Heart right ventricle (tissue), 16 donors: ENCODE measurements around the gene ACER1. TPM values are rescaled to one million over a fixed set of nuclear protein-coding genes. Genes with fewer than 3 reads are reported as not detected.
A peak's percentile ranks its signal among the peaks of the same experiment; 100 is the strongest.
"Not testable (repeated sequence)": the region's sequence is repeated elsewhere in the genome, so short reads cannot be mapped to it uniquely, and the experiment has no call there.

Experiments used
- ATAC-seq, 8 donors: fragments of 200-7000 bp; cut with Tn5 transposase; one replicate each; pipeline ENCODE4 v1.9.1; 2020; ENCODE audit warnings: mild to moderate bottlenecking in 8 of 8, moderate library complexity in 8 of 8, moderate number of reproducible peaks in 1 of 8
- DNase-seq, 2 donors: peaks; one replicate each; pipeline ENCODE4 v3.0.0-alpha.2; 2020
- H3K27ac ChIP-seq, 10 donors: fragments of 200-600 bp; sonication (generic) in 2 of 10; one replicate each; pipeline versions ENCODE4 v1.5.0 to v1.8.0; 2020 to 2022; ENCODE audit warnings: mild to moderate bottlenecking in 3 of 10
- H3K27me3 ChIP-seq, 7 donors: fragments of 200-600 bp; one replicate each; pipeline ENCODE4 v1.8.0; 2021 to 2022; ENCODE audit warnings: mild to moderate bottlenecking in 2 of 7
- H3K36me3 ChIP-seq, 9 donors: fragments of 200-600 bp; sonication (generic) in 1 of 9; one replicate each; pipeline versions ENCODE4 v1.5.0 to v1.8.0; 2020 to 2022; ENCODE audit warnings: mild to moderate bottlenecking in 2 of 9
- H3K4me1 ChIP-seq, 9 donors: fragments of 200-600 bp; sonication (generic) in 1 of 9; one replicate each; pipeline versions ENCODE4 v1.5.0 to v1.8.0; 2020 to 2022; ENCODE audit warnings: mild to moderate bottlenecking in 4 of 9
- H3K4me3 ChIP-seq, 10 donors: fragments of 200-600 bp; sonication (generic) in 2 of 10; one replicate each; pipeline versions ENCODE4 v1.5.0 to v1.8.0; 2020 to 2022; ENCODE audit warnings: mild to moderate bottlenecking in 7 of 10, moderate library complexity in 2 of 10
- H3K9me3 ChIP-seq, 11 donors: fragments of 200-600 bp in 10 of 11; sonication (generic) in 2 of 11; one replicate each; pipeline versions ENCODE4 v1.5.0 to v1.8.0; 2013 to 2022; ENCODE audit warnings: mild to moderate bottlenecking in 2 of 11, control low read depth in 1 of 11, moderate library complexity in 1 of 11
- CTCF ChIP-seq, 9 donors: fragments of 200-600 bp; sonication (generic) in 2 of 9; IDR thresholded peaks; one replicate each; pipeline versions ENCODE4 v1.5.0 to v1.8.0; 2021 to 2022; ENCODE audit warnings: antibody characterized with exemption in 9 of 9, mild to moderate bottlenecking in 5 of 9, moderate library complexity in 1 of 9
- WGBS, 2 donors: extraction: QIAGEN DNeasy Blood & Tissue Kit; methylation state at CpG; one replicate each; pipeline ENCODE4 v1.1.7; 2013; ENCODE audit warnings: inconsistent platforms in 1 of 2; 5-methylcytosine and 5-hydroxymethylcytosine counted together
- intact Hi-C, 10 donors: fragments of 100-400 bp; cut with DNase I; formaldehyde crosslinking; loops; one replicate each; pipeline versions ENCODE4 v1.11.1 to v1.14.2; 2022
- polyA plus RNA-seq, 2 donors: library from polyadenylated mRNA; stranded (reverse); fragments of 200-250 nt; gene quantifications; one replicate each; pipeline ENCODE4 v1.2.3, GENCODE V29; 2013
- total RNA-seq, 10 donors: library from RNA; stranded (reverse); fragmentation: NEBNext Ultra II Directional in 3 of 10; extraction: Animal tissue kit (Norgen Biotek cat#: 25700) in 3 of 10; gene quantifications; one replicate each; pipeline versions ENCODE4 v1.2.1 to v1.2.4, GENCODE V29; 2021 to 2023
- donor health status: Arrhythmogenic right ventricular cardiomyopathy.
- donor health status: ischemic (EF 13 %, LVEDD 7.1; RV severe dilation, severe dysfunction).
- donor health status: healthy with polysubstance abuse.
- donor health status: DM: no; HTN: yes; CAD: no.
- donor health status: DM: no; HTN: no; CAD: no.
- donor health status: ischemic (EF 25% LVEDD 6.9; RV normal size, moderate dysfunction).
- donor health status: ischemic (EF 25% LVEDD 5.7; RV mildly dilated, moderate dysfunction).
- donor health status: healthy.
- donor health status: DM: yes; HTN: yes; CAD: no.
- donor health status: Ischemic cardiomyopathy.
- donor health status: ischemic (EF 35%, LVEDD 5.7; RV mildly dilated, moderate dysfunction).
- donor health status: nonischemic (EF 11% LVEDD 7.7; RV severe dilation, severe dysfunction).
- donor health status: DM: yes; HTN: yes; CAD: no.
- donor health status: PGD.
- donor health status: ischemic (EF 29% LVEDD 5.4; RV normal size, mild dysfunction).
- donor health status: nonischemic (EF 23%, LVEDD 6.1; RV moderate dilation, normal function).

Gene ACER1
- total and polyA plus RNA-seq, 12 donors = not detected

- DNase-seq = peak; percentile 95 to 100
- ATAC-seq = peak; percentile 86 to 94 (median 91)
- intact Hi-C loops = loop anchor here in 4 of 10 donors (1.0 to 10.0 kb wide), 5 partner anchors 11 to 362 kb away; partner anchors contain the start of genes KHSRP (in 3 of the 4), CLPP (in 1 of the 4), GPR108 (in 1 of the 4) and GTF2F1 (in 1 of the 4)
- TF ChIP-seq CTCF (IDR thresholded peaks at IDR 0.05) = peak in 1 of 9 donors; percentile 1
- H3K27me3 ChIP-seq = no peaks in the 10 kb centered on the region
- H3K4me1 ChIP-seq = peaks cover 0 to 26% (median 8%) of the 10 kb centered on the region in 9 donors
- peak within 1 kb of the TSS; percentile 54 to 100 (median 66) for H3K4me3 ChIP-seq
- H3K9me3 ChIP-seq = no peaks in the 10 kb centered on the region
- H3K27ac ChIP-seq = peak within 1 kb of the TSS; percentile 91 to 100 (median 96)
- peaks cover 0 to 35% (median 19%) of the 10 kb centered on the region in 9 donors for H3K36me3 ChIP-seq
- 0 to 1% methylated on average over 40 to 47 of the region's 47 CpGs for WGBS, 2 donors
Observed at GRCh38 chr19:6372594-6373095, 39.2 kb upstream of the ACER1 start, which contains the start of gene ALKBH7. ALKBH7 (plus strand) TSS chr19:6372794; CDS start chr19:6372821, 27 bp downstream.

GRCh38 chr19:6364353-6364752 is 30.9 kb upstream of the ACER1 start:
- Histone ChIP-seq H3K27ac (no peak overlapping the region), H3K4me3 (no peak overlapping the region), H3K9me3 (no peaks in the 10 kb centered on the region), H3K27me3 (no peaks in the 10 kb centered on the region), H3K4me1 (peaks cover 0 to 14% (median 8%) of the 10 kb centered on the region in 9 donors), H3K36me3 (peaks cover 0 to 67% (median 51%) of the 10 kb centered on the region in 9 donors)
- 95 to 98% methylated on average over 21 of the region's 21 CpGs for WGBS, 2 donors
- intact Hi-C loops = loop anchor here in 1 of 10 donors (5.0 kb wide), 1 partner anchor 147 kb away; no protein-coding TSS in a partner anchor
- ATAC-seq (no peak), DNase-seq (no peak)
- TF ChIP-seq CTCF (IDR thresholded peaks at IDR 0.05) = no peak

GRCh38 chr19:6362351-6362801 is 29.0 kb upstream of the ACER1 start:
- intact Hi-C loops = loop anchor here in 1 of 10 donors (5.0 kb wide), 1 partner anchor 145 kb away; no protein-coding TSS in a partner anchor

GRCh38 chr19:6362027-6362350 is 28.6 kb upstream of the ACER1 start:
- ATAC-seq = peak in 4 of 8 donors; percentile 11 to 27 (median 20)
- Histone ChIP-seq H3K27ac (peak overlapping the region; percentile 53 to 95 (median 92)), H3K36me3 (peaks cover 0 to 43% (median 29%) of the 10 kb centered on the region in 9 donors), H3K4me1 (peaks cover 0 to 14% (median 8%) of the 10 kb centered on the region in 9 donors), H3K27me3 (no peaks in the 10 kb centered on the region), H3K9me3 (no peaks in the 10 kb centered on the region), H3K4me3 (peak overlapping the region; percentile 71 to 99 (median 88))
- no peak for TF ChIP-seq CTCF (IDR thresholded peaks at IDR 0.05)
- 1 to 2% methylated on average over 7 of the region's 7 CpGs for WGBS, 2 donors
- intact Hi-C loops = loop anchor here in 1 of 10 donors (5.0 kb wide), 1 partner anchor 145 kb away; no protein-coding TSS in a partner anchor
- no peak for DNase-seq

More at GRCh38 chr19:6362351-6362801, 29.0 kb upstream of the ACER1 start:
- H3K4me1 ChIP-seq = peaks cover 0 to 14% (median 8%) of the 10 kb centered on the region in 9 donors
- peak overlapping the region in 9 of 10 donors; percentile 71 to 99 (median 91) for H3K4me3 ChIP-seq
- no peaks in the 10 kb centered on the region for H3K27me3 ChIP-seq
- no peak for TF ChIP-seq CTCF (IDR thresholded peaks at IDR 0.05)
- H3K36me3 ChIP-seq = peaks cover 0 to 47% (median 32%) of the 10 kb centered on the region in 9 donors
- H3K9me3 ChIP-seq = no peaks in the 10 kb centered on the region
- no peak for DNase-seq
- ATAC-seq = no peak
- WGBS, 2 donors = 30% methylated on average over 11 of the region's 11 CpGs
- peak overlapping the region in 8 of 10 donors; percentile 83 to 95 (median 92) for H3K27ac ChIP-seq

GRCh38 chr19:6360857-6361216 is 27.4 kb upstream of the ACER1 start:
- not testable (repeated sequence) for H3K27me3 ChIP-seq, H3K9me3 ChIP-seq, ATAC-seq, DNase-seq
- Histone ChIP-seq H3K4me1 (peaks cover 0 to 14% (median 8%) of the 10 kb centered on the region in 9 donors), H3K4me3 (peak overlapping the region in 9 of 10 donors; percentile 71 to 99 (median 91)), H3K27ac (peak overlapping the region in 8 of 10 donors; percentile 83 to 95 (median 92)), H3K36me3 (peaks cover 0 to 32% (median 18%) of the 10 kb centered on the region in 9 donors)
- intact Hi-C loops = loop anchor here in 2 of 10 donors (1.0 to 5.0 kb wide), 2 partner anchors 11 to 144 kb away; partner anchors contain the start of gene ALKBH7 (in 1 of the 2)
- 92 to 93% methylated on average over 10 of the region's 10 CpGs for WGBS, 2 donors

- H3K4me1 ChIP-seq = peaks cover 0 to 14% (median 8%) of the 10 kb centered on the region in 9 donors
- intact Hi-C loops = loop anchor here in 1 of 10 donors (5.0 kb wide), 1 partner anchor 143 kb away; no protein-coding TSS in a partner anchor
- DNase-seq, H3K27me3 ChIP-seq, H3K9me3 ChIP-seq, H3K27ac ChIP-seq, ATAC-seq, H3K4me3 ChIP-seq: not testable (repeated sequence)
- H3K36me3 ChIP-seq = peaks cover 0 to 28% (median 14%) of the 10 kb centered on the region in 9 donors
- 87 to 90% methylated on average over 12 of the region's 12 CpGs for WGBS, 2 donors
Observed at GRCh38 chr19:6360445-6360844, 27.0 kb upstream of the ACER1 start.
